Mucosa of descending colon (tissue), 3 donors: ENCODE results near the gene CDCA7. TPM values are rescaled to one million over a fixed set of nuclear protein-coding genes. Genes with fewer than 3 reads are reported as not detected.

Experiments
- ATAC-seq: fragments of 200-7000 bp; cut with Tn5 transposase; one replicate; pipeline ENCODE4 v1.9.1; 2020; ENCODE audit warnings: mild to moderate bottlenecking, moderate library complexity
- DNase-seq, 3 donors: peaks; one replicate each; pipeline ENCODE4 v3.0.0-alpha.2; 2020
- H3K36me3 ChIP-seq: fragments of 200-600 bp; one replicate; pipeline ENCODE4 v1.8.0; 2021; ENCODE audit warnings: low read depth, mild to moderate bottlenecking
- H3K4me1 ChIP-seq: fragments of 200-600 bp; one replicate; pipeline ENCODE4 v1.8.0; 2021; ENCODE audit warnings: low read depth, mild to moderate bottlenecking
- H3K4me3 ChIP-seq: fragments of 200-600 bp; one replicate; pipeline ENCODE4 v1.8.0; 2021; ENCODE audit warnings: mild to moderate bottlenecking
- H3K9me3 ChIP-seq: fragments of 200-600 bp; one replicate; pipeline ENCODE4 v1.8.0; 2021; ENCODE audit warnings: mild to moderate bottlenecking
- intact Hi-C, 2 donors: fragments of 100-400 bp; cut with DNase I in 1 of 2; cut with micrococcal nuclease in 1 of 2; formaldehyde crosslinking; loops; one replicate each; pipeline versions ENCODE4 v1.11.0 to v1.11.1; 2022; cut with DNase I, micrococcal nuclease
- total RNA-seq, 3 donors: library from RNA; stranded (reverse); fragmentation: NEBNext Ultra II Directional in 2 of 3; extraction: Animal tissue kit (Norgen Biotek cat#: 25700) in 2 of 3; gene quantifications; one replicate each; pipeline versions ENCODE4 v1.2.1 to v1.2.4, GENCODE V29; 2021 to 2023
- TF ChIP-seq, protein P1 (sequence below): fragments of 200-600 bp; IDR thresholded peaks from one replicate; pipeline ENCODE4 v1.8.0; 2022; ENCODE audit warnings: antibody characterized with exemption, mild to moderate bottlenecking
- donor health status: DM: no; HTN: no; CAD: no; lungs with moderate emphysema.
- donor health status: DM: no; HTN: no; CAD: no.
- donor health status: DM: no; HTN: yes; CAD: no.

The CDCA7 gene
- total RNA-seq, 3 donors from 2014 or later: 9.3 to 43.6 (median 23.0) TPM

DNA sequence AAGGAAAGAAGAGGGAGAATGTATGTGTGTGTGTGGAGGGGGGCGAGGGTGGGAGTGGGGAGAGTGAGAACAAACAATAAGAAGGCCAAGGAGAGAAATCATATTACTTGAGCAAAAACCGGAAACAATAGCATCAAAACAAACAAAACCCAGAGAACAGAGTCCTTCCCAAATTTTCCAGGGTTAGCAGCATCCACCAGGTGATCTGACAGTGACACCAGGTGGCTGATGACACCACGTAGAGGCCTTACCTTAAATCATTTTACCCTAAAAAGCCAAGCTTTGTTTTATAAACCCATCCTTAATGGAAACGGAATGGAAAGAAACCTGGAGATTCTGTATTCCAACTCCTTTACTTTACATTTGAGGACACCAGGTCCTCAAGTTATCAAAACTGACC is 42.9 kb downstream of the CDCA7 start:
- Histone ChIP-seq H3K4me1 (peaks cover 7% of the 10 kb centered on the region), H3K36me3 (no peaks in the 10 kb centered on the region), H3K9me3 (no peaks in the 10 kb centered on the region), H3K4me3 (no peak overlapping the region)
- DNase-seq (no peak), ATAC-seq (no peak)
- TF ChIP-seq, protein P1, sequence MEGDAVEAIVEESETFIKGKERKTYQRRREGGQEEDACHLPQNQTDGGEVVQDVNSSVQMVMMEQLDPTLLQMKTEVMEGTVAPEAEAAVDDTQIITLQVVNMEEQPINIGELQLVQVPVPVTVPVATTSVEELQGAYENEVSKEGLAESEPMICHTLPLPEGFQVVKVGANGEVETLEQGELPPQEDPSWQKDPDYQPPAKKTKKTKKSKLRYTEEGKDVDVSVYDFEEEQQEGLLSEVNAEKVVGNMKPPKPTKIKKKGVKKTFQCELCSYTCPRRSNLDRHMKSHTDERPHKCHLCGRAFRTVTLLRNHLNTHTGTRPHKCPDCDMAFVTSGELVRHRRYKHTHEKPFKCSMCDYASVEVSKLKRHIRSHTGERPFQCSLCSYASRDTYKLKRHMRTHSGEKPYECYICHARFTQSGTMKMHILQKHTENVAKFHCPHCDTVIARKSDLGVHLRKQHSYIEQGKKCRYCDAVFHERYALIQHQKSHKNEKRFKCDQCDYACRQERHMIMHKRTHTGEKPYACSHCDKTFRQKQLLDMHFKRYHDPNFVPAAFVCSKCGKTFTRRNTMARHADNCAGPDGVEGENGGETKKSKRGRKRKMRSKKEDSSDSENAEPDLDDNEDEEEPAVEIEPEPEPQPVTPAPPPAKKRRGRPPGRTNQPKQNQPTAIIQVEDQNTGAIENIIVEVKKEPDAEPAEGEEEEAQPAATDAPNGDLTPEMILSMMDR: no peak
- intact Hi-C loops: no loop called here

DNA sequence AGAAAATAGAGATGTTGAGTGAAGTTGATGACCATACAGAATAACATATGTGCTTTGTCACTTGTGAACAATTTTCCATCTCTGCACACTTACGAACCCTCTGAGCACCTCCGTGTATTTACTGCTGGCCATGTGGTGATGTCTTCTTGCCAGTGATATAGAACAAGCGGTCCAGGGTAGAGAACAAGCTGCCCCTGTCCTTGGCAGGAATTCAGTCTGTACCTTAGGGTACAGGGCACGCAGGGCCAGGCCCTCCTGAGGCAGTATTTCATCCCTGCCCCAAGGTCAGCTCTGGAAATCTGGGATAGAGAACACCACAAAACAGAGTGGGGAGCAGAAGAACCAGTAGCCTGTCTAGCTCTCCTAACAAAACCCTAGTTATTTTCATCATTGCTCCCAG is 44.6 kb downstream of the CDCA7 start:
- intact Hi-C loops: no loop called here
- ATAC-seq (no peak), DNase-seq (no peak)
- TF ChIP-seq, protein P1: no peak
- Histone ChIP-seq H3K9me3 (no peaks in the 10 kb centered on the region), H3K4me3 (no peak overlapping the region), H3K4me1 (peaks cover 10% of the 10 kb centered on the region), H3K36me3 (no peaks in the 10 kb centered on the region)

GRCh38 chr2:173400760-173401159 is 46.1 kb downstream of the CDCA7 start:
- Histone ChIP-seq H3K4me1 (peaks cover 10% of the 10 kb centered on the region), H3K36me3 (no peaks in the 10 kb centered on the region), H3K9me3 (no peaks in the 10 kb centered on the region), H3K4me3 (no peak overlapping the region)
- TF ChIP-seq, protein P1: no peak
- intact Hi-C loops: loop anchor here (10.0 kb wide), 3 partner anchors 164 to 944 kb away; partner anchors contain the start of gene SP9 (in 1 of the 2)
- ATAC-seq (no peak), DNase-seq (peak in 1 of 3 donors; percentile 12)

DNA sequence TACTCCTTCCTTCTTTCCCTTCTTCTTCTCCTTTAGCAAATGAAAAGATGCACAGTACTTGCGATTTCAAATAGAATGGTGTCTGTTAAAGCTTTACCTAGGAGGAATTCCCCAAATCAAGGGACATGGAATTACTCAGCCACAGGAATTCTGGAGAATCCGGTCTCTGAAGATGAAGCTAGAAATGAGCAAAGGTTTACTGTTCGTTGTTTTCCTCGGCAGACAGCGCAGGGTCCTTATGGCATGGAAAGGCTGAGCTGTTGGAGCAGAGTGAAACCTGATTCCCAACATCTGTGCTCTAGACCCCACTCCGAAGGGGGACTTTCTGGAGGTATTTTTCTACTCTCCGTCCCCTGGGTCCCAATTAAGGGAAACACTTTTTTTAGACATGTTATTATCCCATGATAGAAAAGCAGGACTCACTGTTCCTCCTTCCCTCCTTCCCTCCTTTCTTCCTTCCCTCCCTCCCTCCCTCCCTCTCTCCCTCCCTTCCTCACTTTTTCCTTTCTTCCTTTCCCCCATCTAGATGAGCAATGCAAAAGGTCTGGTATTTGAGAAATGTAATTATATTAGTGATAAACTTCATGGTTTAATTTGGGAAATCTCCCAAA is 47.1 kb downstream of the CDCA7 start:
- intact Hi-C loops: loop anchor here (10.0 kb wide), 3 partner anchors 163 to 943 kb away; partner anchors contain the start of gene SP9 (in 1 of the 2)
- Histone ChIP-seq H3K4me3 (no peak overlapping the region), H3K36me3 (no peaks in the 10 kb centered on the region), H3K9me3 (no peaks in the 10 kb centered on the region), H3K4me1 (peaks cover 10% of the 10 kb centered on the region)
- no peak for DNase-seq
- ATAC-seq: no peak
- TF ChIP-seq, protein P1: no peak

DNA sequence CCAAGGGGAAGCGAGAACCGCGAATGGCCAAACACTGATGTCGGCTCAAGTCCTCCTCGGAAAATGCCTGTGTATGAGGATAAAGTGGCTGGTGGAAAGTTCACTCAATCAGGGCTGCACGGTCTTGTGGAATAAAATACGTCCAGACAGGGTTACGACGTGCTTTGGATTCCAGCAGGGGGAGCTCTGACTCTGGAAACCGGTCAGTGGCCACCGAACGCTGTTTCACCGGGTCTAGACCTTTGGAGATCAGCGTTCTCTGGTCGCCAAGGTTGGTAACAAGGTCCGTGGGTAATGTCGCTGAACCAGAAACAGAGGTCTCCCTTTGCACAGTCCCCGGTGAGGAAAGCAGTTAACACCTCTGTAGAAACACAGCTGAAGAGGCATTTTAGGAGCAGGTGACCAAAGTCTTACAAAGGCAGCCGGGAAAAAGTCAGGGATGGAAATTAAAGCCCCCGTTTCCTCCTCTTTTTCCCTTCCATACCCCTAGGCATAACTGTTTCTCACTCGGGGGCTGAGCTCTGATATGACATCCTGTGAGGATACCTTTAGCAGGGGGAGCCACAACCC is 47.8 kb downstream of the CDCA7 start:
- peaks cover 10% of the 10 kb centered on the region for H3K4me1 ChIP-seq
- no peak overlapping the region for H3K4me3 ChIP-seq
- ATAC-seq (peak; percentile 96), DNase-seq (peak; percentile 64 to 85 (median 80))
- intact Hi-C loops: loop anchor here (10.0 kb wide), 3 partner anchors 162 to 942 kb away; partner anchors contain the start of gene SP9 (in 1 of the 2)
- H3K36me3 ChIP-seq: no peaks in the 10 kb centered on the region
- no peaks in the 10 kb centered on the region for H3K9me3 ChIP-seq
- TF ChIP-seq, protein P1: peak; percentile 65
